GM13977 (cell line): ENCODE data around the gene NDUFS2.
A peak's percentile ranks its signal among the peaks of the same experiment; 100 is the strongest.

Source experiments
- DNase-seq: peaks from one replicate; pipeline ENCODE4 v3.0.0; 2012; ENCODE audit warnings: low spot score
- CTCF ChIP-seq: IDR thresholded peaks from 2 replicates; pipeline ENCODE4 v1.5.1; 2012; ENCODE audit warnings: mild to moderate bottlenecking, control low read depth; ENCODE audit not compliant: insufficient read depth; ENCODE audit errors: extremely low read depth, missing control alignments
- in situ Hi-C: fragments of 300-500 bp; cut with MboI; formaldehyde crosslinking; loops from one replicate; pipeline ENCODE4 v1.12.0; 2022; ENCODE audit warnings: low sequenced_read_pairs, low pct_unique_long_range_greater_than_20kb, mixed read lengths, inconsistent platforms; ENCODE audit not compliant: unreplicated experiment

The NDUFS2 gene

GRCh38 chr1:161191971-161192370 lies 10.2 kb upstream of the NDUFS2 start:
- no peak for TF ChIP-seq CTCF
- DNase-seq = no peak
- in situ Hi-C loops = loop anchor here (25.0 kb wide), 1 partner anchor 520 kb away; the partner anchor contains the start of genes FCRLA and FCRLB

- peak; percentile 87 for DNase-seq
- in situ Hi-C loops = loop anchor here (25.0 kb wide), 1 partner anchor 520 kb away; the partner anchor contains the start of genes FCRLA and FCRLB
- peak; percentile 93 for TF ChIP-seq CTCF
These were observed 9.4 kb upstream of the NDUFS2 start for GRCh38 chr1:161192476-161193465.

GRCh38 chr1:161193561-161194235 lies 8.5 kb upstream of the NDUFS2 start:
- in situ Hi-C loops = loop anchor here (25.0 kb wide), 1 partner anchor 519 kb away; the partner anchor contains the start of genes FCRLA and FCRLB
- TF ChIP-seq CTCF = no peak
- no peak for DNase-seq

DNA sequence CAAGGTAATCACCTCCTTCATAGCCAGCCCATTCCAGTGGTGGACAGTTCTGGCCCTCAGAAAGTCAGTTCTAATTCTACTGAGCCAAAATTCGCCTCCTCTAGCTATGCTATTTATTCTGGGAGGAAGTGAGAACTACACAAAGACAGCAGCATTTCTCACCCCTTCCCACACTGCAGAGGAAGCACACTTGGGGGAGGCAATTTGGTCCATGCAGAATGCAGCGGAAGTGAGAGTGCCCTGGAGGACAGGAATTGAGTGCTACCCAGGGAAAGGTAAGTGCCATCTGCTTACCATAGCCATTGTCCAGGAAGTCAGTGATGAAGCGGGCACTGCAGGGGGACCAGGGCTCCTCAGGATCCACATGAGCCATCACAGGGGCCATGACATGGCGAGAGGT lies 7.0 kb upstream of the NDUFS2 start:
- no peak for DNase-seq
- in situ Hi-C loops = loop anchor here (25.0 kb wide), 1 partner anchor 517 kb away; the partner anchor contains the start of genes FCRLA and FCRLB
- no peak for TF ChIP-seq CTCF

- no peak for DNase-seq
- in situ Hi-C loops = loop anchor here (25.0 kb wide), 1 partner anchor 516 kb away; the partner anchor contains the start of genes FCRLA and FCRLB
- no peak for TF ChIP-seq CTCF
These were observed 6.1 kb upstream of the NDUFS2 start for GRCh38 chr1:161196111-161196510.
